ENCODE measurements around the gene SH3TC1. TPM values are rescaled to one million over a fixed set of nuclear protein-coding genes. Genes with fewer than 3 reads are reported as not detected.

The SH3TC1 gene
- total RNA-seq, 1 donor from 2014 or later, result 8.2 TPM

GRCh38 chr4:8220661-8221450 lies 21.8 kb downstream of the SH3TC1 start:
- no peak for DNase-seq
- intact Hi-C loops (cut with DNase I), result no loop called here

DNA sequence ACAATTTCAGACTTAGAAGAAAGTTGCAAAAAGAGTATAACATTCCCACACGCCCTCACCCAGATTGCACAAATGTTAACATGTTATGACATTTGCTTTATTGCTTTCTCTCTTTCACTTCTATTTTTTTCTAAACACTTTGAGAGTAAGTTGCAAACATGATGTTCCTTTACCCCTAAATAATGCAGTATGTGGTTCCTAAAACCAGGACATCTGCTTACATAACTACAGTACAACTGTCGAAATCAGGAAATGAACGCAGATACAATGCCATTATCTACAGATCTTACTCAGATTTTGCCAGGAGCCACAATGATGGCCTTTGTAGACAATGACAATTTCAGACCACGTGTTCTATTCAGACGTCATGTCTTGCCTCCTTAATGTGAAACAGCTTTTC lies 22.4 kb downstream of the SH3TC1 start:
- intact Hi-C loops (cut with DNase I), result no loop called here
- peak; percentile 42 for ATAC-seq (ENCODE audit: poor library complexity)
- DNase-seq, result no peak

More at GRCh38 chr4:8220661-8221450, 21.8 kb downstream of the SH3TC1 start:
- ATAC-seq (ENCODE audit: poor library complexity), result no peak

DNA sequence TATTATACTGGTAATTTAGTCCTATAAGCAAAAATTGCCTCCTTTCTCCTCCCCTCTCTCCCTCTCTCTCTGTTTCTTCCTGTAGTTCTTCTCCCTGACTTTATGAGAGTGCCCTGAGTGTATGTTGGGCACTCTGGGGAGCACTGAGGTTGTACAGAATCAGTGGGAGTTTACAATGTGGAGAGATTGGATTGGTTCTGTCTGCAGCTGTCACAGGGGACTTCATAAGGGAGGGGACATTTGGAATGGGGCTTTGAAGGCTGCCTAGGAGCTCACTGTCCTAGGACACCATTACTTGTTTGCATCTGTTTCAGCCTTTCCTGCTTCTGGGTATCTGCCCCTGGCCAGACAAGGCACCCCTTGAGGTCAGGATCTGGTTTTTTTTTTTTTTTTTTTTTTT lies 22.9 kb downstream of the SH3TC1 start:
- ATAC-seq (ENCODE audit: poor library complexity) (no peak), DNase-seq (no peak)

DNA sequence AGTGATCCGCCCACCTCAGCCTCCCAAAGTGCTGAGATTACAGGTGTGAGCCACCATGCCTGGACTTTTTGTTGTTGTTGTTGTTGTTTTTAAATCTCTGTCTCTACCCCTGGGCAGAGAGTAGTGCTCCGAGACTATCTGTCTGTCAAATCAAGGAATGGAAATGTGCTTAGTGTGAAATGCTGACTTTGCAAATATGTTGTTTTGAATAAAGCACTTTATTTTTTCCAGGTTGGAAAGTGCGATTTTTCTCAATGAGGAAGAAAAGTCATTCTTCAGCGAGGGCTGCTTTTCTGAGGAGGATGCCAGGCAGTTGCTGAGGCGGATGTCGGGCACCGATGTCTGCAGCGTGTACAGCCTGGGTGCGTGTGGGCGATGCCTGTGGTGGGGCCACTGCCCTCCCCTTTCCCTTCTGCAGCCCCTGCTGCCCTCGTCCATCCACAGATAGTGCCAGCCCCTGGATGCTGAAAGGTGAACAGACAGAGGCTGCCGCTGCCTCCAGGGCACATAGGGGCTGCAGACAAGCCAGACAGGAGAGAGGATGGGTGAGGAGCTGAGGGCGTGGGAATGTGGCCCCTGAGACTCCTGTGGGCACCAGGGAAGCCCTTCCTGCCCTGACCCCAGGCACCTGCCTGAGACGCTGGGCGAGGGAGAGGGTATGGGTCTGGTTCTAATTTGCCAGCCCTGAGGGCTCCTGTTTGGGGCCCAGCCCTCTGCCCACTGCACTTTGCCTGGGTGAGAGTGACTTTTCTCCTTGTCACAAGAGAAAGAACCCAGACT lies 23.7 kb downstream of the SH3TC1 start:
- no peak for ATAC-seq (ENCODE audit: poor library complexity)
- intact Hi-C loops (cut with DNase I), result no loop called here
- DNase-seq, result no peak

More for the DNA sequence above, 22.9 kb downstream of the SH3TC1 start:
- intact Hi-C loops (cut with DNase I), result no loop called here

DNA sequence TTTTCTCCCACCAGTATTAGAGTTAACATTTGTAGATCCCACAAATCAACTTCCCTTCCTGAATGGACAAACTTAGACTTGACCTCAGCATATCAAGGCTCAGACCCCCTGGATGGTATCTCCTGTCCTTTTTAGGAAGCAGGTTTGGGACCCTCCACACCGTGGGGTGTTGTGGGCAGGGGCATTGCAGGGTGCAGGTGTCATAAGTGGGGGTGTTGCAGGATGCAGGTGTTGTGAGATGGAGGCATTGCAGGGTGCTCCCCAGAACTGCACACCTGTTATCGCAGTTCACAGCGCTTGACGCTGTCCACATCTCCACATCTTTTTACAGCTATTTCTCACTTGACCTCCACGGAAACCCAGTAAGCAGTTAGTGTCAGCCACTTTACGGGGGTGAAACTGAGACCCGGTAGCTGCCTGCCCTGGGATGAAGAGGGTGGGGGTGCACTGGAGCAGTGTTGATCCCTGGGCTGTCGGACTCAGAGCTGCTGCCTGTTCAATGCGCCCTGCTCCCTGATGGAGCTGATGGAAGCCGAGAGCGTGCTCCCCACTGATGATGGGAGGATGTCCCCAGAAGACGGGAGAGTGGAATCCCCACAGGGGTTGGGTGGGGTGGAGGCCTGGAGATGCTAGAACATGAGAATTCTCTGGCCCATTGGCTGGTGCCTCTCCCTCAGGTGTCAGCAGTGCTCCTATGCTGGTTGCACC lies 25.3 kb downstream of the SH3TC1 start:
- no peak for ATAC-seq (ENCODE audit: poor library complexity)
- intact Hi-C loops (cut with DNase I), result no loop called here
- DNase-seq, result no peak

DNA sequence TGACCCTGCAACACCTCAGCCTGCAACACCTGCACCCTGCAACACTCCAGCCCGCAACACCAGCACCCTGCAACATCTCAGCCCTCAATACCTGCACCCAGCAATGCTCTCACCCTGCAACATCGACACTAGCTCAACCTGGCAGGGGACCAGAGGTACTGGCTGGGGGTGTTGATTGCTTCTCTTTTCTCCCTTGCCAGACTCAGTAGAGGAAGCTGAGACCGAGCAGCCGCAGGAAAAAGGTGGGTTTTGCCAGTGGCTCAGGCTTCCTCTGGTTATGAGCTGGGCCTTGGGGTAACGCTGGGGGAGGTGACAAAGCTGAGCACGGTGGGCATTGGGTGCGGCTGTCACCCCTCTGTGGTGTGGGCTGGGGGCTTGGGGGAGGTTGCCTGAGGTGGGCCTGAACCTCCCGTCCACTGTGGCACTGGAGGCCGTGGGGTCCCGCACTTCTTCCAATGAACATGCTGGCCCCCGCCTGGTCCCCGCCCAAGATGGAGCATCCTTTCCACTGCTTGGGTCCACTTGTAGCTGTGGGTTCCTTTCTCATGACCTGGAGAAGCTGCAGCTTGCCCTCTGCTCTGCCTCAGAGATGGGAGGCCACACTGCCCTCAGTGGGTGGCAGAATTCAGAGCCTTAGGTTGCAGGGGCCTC lies 26.0 kb downstream of the SH3TC1 start:
- DNase-seq (peak; percentile 33), ATAC-seq (ENCODE audit: poor library complexity) (no peak)
- intact Hi-C loops (cut with DNase I), result no loop called here

DNA sequence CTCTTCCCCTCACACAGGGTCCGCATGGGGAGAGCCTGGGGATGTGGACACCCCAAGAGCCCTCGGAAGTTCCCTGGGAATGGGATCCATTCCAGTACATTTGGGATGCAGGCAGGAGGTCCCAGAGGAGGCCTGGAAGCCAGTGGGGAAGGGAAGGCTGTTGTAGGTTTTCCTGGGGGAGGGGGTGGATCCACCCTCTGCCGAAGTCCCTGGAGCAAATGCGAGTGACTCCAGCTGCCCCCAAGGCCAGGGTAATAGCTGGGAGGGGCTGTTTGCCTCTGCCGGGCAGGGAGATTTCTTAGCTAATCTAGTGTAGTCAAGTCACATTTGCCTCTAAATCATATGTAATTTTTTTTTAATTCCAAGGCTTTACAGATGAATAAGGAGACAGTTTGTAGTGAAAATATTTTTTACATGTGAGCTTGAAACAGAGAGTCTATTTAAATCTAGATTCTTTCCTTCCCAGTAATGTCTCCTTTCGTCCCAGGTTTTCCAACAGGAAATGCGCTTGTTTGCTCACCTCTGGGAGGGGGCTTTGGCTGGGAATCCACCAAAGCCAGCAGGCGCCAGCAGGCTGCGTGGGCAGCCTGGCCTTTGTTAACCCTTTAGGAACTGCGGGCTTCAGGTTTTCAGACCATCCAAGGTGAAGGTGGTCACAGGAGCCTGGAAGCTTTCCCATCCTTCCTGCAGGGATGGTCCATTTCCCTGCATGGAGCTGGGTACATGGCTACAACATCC lies 26.8 kb downstream of the SH3TC1 start:
- DNase-seq, result no peak
- ATAC-seq (ENCODE audit: poor library complexity), result no peak
- intact Hi-C loops (cut with DNase I), result no loop called here

- DNase-seq, result no peak
- ATAC-seq (ENCODE audit: poor library complexity), result peak; percentile 18
- intact Hi-C loops (cut with DNase I), result no loop called here
Measured at GRCh38 chr4:8227201-8227770, 28.2 kb downstream of the SH3TC1 start.

- intact Hi-C loops (cut with DNase I), result no loop called here
- DNase-seq (no peak), ATAC-seq (ENCODE audit: poor library complexity) (no peak)
Measured at GRCh38 chr4:8227771-8228318, 28.8 kb downstream of the SH3TC1 start.

DNA sequence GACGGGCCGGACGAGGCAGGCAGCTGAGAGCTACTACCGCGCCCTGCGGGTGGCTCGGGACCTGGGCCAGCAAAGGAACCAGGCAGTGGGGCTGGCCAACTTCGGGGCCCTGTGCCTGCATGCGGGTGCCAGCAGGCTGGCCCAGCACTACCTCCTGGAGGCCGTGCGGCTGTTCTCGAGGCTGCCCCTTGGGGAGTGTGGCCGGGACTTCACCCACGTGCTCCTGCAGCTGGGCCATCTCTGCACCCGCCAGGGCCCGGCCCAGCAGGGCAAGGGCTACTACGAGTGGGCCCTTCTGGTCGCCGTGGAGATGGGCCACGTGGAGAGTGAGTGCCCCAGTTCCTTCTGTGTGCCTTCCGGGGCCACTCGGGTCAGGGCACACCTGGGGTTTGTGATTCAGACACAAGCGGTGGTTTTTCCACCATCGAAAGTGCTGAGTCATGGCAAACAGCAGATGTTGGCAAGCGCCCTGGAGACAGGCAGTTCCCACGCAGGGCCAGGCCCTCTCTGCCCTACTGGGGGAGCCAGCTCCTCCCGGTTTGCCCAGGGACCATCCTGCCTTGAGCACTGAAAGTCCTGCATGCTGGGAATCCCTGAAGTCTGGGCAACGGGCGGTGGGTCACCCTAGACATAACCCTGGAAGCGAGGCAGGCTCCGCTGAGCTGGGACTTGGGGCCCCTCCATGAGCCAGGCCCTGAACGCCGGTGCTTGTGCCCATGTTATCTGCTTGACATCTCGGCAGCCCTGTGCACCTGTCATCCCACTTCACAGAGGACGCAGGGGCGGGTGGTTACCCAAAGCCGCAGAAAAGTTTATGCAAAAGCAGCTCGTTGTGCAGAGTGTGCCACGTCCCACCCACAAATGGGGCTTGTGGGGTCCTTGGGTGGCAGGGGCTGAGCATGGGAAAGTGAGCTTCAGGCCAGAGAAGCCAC lies 29.5 kb downstream of the SH3TC1 start:
- ATAC-seq (ENCODE audit: poor library complexity) (peak; percentile 76), DNase-seq (peak; percentile 78)
- intact Hi-C loops (cut with DNase I), result no loop called here

DNA sequence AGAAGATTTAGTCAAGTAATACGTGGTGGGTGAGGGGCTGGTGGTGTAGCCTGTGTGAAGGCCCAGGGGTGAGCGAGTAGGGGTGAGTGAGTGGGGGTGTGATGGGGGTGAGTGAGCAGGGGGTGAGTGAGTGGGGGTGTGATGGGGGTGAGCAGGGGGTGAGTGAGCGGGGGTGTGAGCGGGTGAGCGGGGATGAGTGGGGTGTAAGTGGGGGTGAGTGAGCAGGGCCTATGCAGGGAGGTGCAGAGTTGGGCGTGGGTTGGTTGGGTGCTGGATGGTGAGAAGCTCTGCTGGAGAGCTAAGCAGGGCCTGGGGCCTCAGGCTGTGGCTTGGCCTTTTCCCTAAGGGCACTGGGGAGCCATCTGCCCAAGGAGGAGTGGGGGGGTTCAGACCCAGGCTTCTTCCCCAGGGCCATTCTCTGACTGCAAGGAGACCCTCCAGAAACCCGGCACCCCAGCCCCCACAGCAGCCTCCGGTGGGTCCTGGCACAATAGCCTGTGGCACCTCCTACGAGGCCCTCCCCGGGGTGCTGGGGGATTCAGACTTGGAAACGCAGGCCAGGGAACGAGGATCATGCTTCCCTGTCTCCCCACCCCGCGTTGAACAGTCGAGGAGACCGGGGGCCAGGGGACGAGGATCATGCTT lies 30.4 kb downstream of the SH3TC1 start:
- ATAC-seq (ENCODE audit: poor library complexity), result no peak
- no peak for DNase-seq
- intact Hi-C loops (cut with DNase I), result no loop called here

GRCh38 chr4:8230033-8230432 lies 30.9 kb downstream of the SH3TC1 start:
- intact Hi-C loops (cut with DNase I), result loop anchor here (10.0 kb wide), 1 partner anchor 55 kb away; no protein-coding TSS in a partner anchor
- DNase-seq (no peak), ATAC-seq (ENCODE audit: poor library complexity) (no peak)

- DNase-seq (no peak), ATAC-seq (ENCODE audit: poor library complexity) (no peak)
- intact Hi-C loops (cut with DNase I), result loop anchor here (10.0 kb wide), 1 partner anchor 56 kb away; no protein-coding TSS in a partner anchor
Measured at GRCh38 chr4:8230891-8231290, 31.8 kb downstream of the SH3TC1 start.

DNA sequence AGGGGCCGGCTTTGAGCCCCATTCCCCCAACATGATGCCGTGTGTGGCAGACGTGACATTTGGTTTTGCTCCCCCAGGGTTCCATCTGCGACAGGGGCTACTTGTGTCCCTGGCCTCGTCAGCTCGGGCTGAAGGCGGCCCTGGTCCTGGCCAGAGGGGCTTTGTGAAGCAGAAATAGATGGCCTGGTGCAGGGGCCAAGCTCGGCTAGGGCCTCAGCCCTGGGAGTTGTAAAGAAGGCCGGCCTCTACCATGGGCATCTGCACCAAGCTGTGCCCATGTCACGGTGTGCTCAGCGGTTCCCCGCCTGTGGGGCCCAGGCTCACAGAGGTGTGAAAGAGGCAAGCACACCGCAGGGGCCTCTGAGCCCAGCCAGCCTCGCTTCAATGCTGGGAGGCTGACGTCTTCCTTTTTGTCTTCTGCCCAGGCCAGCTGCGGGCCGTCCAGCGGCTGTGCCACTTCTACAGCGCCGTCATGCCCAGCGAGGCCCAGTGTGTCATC lies 32.5 kb downstream of the SH3TC1 start:
- intact Hi-C loops (cut with DNase I), result loop anchor here (10.0 kb wide), 1 partner anchor 57 kb away; no protein-coding TSS in a partner anchor
- DNase-seq (no peak), ATAC-seq (ENCODE audit: poor library complexity) (no peak)

GRCh38 chr4:8232748-8233147 lies 33.7 kb downstream of the SH3TC1 start:
- intact Hi-C loops (cut with DNase I), result loop anchor here (10.0 kb wide), 1 partner anchor 58 kb away; no protein-coding TSS in a partner anchor
- ATAC-seq (ENCODE audit: poor library complexity) (no peak), DNase-seq (no peak)
